Activated CD4-positive, CD25-positive, alpha-beta regulatory T cell (primary cell): ENCODE results near the gene CNTN3.

ENCODE experiments used
- DNase-seq, 4 experiments: peaks; one replicate each; lab custom pipeline; 2025; lab: John Stamatoyannopoulos, UW

CNTN3 gene

GRCh38 chr3:74614107-74614967 is at the start of gene CNTN3:
CNTN3 (minus strand) TSS chr3:74614659; CDS start chr3:74521112, 93,547 bp downstream.
- DNase-seq = no peak

DNA sequence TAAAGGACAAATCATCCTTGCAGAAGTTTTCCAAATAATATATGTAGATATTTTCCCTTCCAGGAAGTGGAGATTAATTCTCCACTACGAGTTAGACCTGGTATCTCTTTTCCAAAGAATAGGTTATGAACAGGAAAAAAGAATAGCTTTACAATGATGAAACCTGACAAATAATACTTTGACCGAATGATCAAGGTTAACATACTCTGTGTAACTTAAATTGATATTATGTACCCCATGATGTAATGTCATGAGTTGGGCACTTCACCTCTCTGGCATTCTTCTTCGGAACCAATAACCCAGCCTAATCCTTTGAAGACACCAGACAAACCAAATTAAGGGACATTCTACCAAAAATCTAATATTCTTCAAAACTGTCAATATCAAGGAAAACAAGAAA is 48.7 kb upstream of the CNTN3 start:
- no peak for DNase-seq

DNA sequence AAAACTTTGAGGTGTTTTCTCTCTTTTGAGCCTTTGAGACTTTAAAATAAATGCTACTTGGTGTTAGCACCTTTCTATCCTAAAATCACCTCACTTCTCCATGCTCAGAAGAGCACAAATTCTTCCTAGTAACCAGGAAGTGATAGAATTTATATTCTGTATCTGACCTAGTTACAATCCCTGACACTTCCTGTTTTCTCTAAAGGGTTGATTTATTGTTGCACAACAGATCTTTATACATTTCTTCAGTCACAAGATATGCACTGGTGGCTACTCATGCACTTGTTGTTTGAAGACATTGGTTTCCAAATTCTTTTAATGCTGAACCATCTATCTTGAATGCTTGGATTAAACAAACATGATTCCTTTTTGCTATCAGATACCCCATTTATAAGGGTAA is 47.2 kb upstream of the CNTN3 start:
- no peak for DNase-seq

DNA sequence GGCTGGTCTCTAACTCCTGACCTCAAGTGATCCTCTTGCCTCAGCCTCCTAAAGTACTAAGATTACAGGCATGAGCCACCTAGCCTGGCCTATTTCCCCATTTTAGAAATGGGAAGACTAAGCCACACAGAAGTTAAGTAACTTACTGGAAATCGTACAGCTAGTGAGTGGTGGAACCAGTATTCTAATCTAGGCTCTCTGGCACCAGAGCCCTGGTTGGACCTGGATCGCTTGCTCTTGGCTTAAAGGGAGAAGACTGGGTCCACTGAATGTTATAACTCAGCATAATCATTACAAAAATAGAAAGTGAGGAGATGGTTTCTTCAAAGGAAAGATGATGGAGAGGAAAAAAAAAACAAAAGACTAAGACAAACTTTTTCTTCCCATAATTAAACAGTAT is 37.4 kb upstream of the CNTN3 start:
- no peak for DNase-seq

GRCh38 chr3:74651292-74651691 is 36.8 kb upstream of the CNTN3 start:
- no peak for DNase-seq

DNA sequence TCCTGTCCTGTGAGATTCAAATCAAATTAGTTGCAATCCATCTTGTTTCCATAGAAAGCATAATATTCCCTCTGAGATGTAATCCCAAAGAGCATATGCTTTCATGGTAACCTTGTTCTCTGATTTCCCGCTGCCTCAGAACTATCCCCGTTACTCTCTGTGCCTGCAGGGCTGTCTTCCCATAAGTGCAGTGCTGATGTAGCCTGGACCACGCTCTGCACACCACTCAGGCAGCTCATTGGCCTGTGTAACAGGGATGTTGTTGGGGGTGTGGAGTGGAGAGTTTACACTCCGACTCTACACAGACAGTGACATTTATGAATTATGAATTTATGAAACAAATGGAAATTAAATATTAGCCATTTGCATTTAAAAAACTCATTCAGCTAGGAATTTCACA is 33.6 kb upstream of the CNTN3 start:
- no peak for DNase-seq

GRCh38 chr3:74646094-74646493 is 31.6 kb upstream of the CNTN3 start:
- DNase-seq = no peak

DNA sequence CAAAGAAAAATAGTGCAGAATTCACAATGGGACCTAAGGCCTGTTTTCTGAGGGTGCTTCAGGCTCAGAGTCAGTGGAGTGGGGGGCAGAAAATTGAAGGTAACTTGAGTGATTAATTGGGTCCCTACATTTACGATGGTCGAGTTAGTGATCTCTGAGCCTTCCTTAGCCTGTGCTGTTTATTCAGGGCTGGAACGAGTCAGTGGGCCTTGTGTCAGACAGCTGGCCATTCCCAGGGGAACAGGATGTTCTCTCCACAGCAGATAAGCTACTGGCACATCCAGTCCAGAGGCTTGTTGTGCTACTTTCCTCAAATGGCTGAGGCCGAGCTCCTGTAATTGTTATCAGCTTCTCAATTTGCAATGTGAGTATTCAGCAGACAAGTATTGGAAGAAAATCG is 29.2 kb upstream of the CNTN3 start:
- DNase-seq = no peak

DNA sequence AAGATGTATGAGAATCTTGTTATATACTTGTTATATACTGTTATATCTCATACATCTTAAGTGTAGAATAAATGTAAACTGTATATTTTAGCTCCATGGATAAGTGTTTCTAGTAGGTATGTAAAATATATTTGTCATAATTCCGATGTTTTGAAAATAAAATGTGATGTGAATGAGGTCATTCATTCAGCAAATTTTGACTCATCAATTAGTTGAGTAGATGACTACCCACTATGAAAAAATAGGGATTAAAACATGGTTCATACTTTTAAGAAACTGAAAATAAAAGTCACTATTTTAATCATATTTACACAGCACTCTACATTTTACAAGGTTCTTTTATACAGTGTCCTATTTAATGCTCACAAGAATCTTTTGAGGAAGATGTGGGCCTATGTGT is 28.4 kb upstream of the CNTN3 start:
- no peak for DNase-seq

DNA sequence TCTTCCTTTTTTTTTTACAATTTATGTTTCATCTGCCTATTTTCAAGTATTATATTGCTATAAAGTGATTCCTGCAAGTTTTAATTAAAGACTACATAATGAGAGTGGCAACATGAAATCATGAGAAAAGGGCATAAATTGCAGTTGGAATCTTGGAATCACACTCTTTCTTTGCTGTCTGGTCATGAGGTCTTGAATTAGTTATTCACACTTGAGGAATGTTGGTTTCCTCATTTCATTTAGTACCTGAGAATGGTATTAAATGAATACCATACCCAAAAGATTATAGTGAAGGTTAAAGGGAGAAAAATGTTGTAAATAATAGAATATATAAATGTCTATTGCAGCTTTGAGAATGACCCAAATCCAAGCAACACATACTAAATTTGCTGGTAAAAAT is 25.8 kb upstream of the CNTN3 start:
- DNase-seq = no peak

DNA sequence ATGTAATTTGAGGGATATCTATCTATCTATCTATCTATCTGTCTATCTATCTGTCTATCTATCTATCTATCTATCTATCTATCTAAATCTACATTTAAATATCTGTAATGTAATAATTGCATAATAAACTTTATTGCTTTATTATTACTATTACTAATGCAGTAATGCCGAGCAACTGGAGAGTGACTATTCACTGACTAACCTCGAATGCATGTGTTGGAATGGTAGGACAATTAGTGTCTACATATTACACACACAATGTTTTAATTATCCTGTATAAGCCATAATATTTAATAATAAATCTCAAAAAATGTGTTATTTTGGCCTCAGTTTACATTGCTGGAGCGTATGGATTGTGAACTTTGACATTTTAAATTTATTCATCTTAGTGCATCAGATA is 25.2 kb upstream of the CNTN3 start:
- DNase-seq = no peak

- no peak for DNase-seq
Measured at GRCh38 chr3:74636981-74637380, 22.5 kb upstream of the CNTN3 start.

- DNase-seq = no peak
Measured at GRCh38 chr3:74633021-74633420, 18.6 kb upstream of the CNTN3 start.

DNA sequence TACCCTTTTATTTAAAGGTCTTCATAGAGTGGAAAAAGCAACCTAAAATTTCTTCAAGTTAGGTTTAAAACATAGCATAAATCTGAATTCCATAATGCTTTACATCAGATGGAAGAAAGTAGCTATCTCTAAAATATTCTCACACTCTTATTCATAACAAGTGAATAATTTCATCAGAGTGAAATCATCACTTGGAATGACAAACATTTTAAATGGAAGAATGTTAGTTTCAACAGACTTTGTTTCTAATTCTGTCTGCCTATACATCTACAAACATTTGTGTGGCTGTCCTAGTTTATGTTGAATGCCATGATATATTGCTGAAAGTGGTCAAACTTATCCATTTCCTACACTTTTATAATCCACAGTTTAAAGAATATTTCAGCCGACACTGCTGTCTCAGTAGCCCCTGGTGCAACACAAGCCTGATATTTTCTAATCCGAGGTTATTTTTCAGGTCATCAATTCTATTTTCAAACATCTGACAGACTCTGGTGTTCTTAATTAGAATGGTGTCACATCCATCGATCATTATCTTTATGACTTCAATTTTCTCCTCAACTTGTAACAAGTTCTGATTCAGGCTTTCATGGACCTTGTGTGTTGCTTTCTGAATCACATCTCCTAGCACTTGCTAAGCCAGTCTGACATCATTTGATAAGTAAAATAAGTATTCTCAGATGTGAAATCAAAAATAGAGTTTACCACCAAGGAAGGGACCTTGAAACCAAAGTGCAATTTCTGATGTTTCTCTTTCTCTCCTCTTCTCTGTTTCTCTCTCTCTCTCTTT is 17.1 kb upstream of the CNTN3 start:
- no peak for DNase-seq

DNA sequence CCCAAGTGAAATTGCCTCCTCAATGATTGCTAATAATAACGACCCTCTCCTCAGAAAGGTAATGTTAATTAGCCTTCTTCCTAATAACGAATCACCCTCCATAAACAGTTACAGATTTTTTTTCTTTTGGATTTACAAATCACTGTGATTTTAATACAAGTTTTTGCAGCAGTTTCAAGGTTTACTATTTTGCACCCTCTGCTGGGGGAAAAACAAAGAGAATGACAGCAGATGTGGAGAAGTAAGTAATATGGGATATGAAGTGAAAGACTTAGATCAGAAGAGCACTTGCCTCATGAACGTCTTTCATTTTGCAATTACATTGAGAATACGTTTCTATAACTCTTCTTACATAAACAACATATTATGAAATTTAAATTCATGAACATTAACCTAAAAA is 16.1 kb upstream of the CNTN3 start:
- DNase-seq = no peak

- no peak for DNase-seq
Measured at GRCh38 chr3:74626011-74626410, 11.6 kb upstream of the CNTN3 start.

- DNase-seq = no peak
Measured at GRCh38 chr3:74624301-74624700, 9.8 kb upstream of the CNTN3 start.

- no peak for DNase-seq
Measured at GRCh38 chr3:74623261-74623836, 8.9 kb upstream of the CNTN3 start.

GRCh38 chr3:74621581-74621980 is 7.1 kb upstream of the CNTN3 start:
- no peak for DNase-seq

DNA sequence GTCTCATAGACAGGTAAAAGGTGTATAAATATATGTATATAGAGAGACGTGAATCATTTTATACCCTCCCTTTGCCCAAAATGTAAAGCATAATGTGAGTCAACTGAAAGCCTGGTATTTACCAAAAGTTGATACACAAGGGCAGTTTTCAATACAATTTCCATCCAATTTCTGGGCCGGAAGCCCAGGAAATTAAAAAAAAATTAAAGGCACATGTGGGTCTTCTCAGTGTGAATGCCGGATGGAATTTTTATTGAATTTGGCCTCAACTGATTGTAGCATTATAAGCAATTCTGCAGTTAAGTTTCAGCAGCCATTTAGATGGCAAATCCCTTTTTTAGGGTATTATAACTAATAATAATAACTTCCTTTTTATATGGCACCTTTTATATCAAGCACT is 3.3 kb upstream of the CNTN3 start:
- no peak for DNase-seq

DNA sequence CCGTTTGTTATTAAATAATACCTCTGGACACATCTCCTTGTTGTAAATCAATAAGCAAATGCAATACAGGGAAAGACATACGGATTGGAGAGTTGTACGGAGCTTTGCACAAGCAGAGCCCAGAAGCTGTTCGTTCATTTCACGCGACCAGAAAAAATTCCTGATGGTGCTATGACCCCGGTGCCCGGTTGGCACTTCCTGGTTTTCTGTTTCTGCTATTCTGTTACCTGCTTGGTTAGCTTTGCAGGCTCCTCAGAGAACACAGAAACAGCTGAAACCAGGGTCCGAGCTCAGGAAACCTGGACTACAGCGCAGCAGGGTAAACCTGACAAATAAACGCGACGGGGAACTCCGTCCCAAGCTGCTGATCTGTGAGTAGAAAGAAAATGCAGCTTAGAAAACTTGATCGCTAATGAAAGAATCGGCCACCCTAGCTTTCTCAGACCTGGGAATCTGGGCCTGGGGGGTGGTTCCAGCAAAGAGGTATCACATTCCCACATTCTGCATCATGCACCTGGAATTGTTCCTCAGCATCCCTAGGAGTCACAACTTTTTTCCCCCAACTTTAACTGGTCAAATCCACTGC is 845 bp downstream of the CNTN3 start:
- DNase-seq = no peak

DNA sequence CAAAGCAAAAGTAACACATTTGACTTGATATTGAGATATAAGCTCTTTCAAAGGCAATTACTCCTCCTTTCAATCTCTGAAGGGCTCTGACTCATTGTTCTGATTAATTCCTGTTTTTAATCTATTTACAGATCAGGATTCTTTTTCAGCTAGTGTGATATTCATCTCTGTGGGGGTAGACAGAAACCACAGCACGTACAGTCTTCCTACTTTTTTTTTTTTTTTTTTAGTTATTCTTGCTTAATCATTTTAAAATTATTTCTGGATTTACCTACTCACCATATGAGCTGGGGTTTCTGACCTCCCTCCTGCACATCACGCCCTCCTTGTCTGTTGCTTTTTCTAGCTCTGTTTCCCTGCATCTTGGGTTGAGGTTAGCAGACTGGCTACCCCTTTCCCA is 1.4 kb downstream of the CNTN3 start:
- no peak for DNase-seq

GRCh38 chr3:74611206-74611605 is 3.3 kb downstream of the CNTN3 start:
- DNase-seq = no peak
